SK-N-SH treated with all-trans-retinoic acid at 6 μM for 48 hours (cell line): Measurements from ENCODE around the gene CANT1.

Experiments
- ARNTL ChIP-seq: fragments of 450-650 bp; formaldehyde crosslinking; IDR thresholded peaks from 2 replicates; pipeline ENCODE4 v1.5.0; 2020; ENCODE audit warnings: low read depth, mild to moderate bottlenecking, moderate library complexity, borderline replicate concordance
- BACH2 ChIP-seq: fragments of 250-450 bp; sonication (Bioruptor Pico); IDR thresholded peaks from 2 replicates; pipeline ENCODE4 v1.9.0; 2021; ENCODE audit warnings: mild to moderate bottlenecking, borderline replicate concordance
- TCF4 ChIP-seq: fragments of 250-450 bp; sonication (Bioruptor Pico); IDR thresholded peaks from 2 replicates; pipeline ENCODE4 v1.8.0; 2021; ENCODE audit warnings: mild to moderate bottlenecking, moderate library complexity, borderline replicate concordance
- ZC3H10 ChIP-seq: fragments of 250-450 bp; sonication (Bioruptor Pico); IDR thresholded peaks from 2 replicates; pipeline ENCODE4 v1.5.1; 2021; ENCODE audit warnings: mild to moderate bottlenecking, moderate library complexity
- ZNF565 ChIP-seq: fragments of 450-650 bp; formaldehyde crosslinking; conservative IDR thresholded peaks from 2 replicates; pipeline ENCODE4 v1.5.0; 2020; ENCODE audit warnings: low read depth, mild to moderate bottlenecking, moderate library complexity
- TF ChIP-seq, protein P1 (sequence below): fragments of 250-450 bp; sonication (Bioruptor Pico); IDR thresholded peaks from 2 replicates; pipeline ENCODE4 v1.5.1; 2020; ENCODE audit warnings: low read depth, mild to moderate bottlenecking, moderate library complexity

DNA sequence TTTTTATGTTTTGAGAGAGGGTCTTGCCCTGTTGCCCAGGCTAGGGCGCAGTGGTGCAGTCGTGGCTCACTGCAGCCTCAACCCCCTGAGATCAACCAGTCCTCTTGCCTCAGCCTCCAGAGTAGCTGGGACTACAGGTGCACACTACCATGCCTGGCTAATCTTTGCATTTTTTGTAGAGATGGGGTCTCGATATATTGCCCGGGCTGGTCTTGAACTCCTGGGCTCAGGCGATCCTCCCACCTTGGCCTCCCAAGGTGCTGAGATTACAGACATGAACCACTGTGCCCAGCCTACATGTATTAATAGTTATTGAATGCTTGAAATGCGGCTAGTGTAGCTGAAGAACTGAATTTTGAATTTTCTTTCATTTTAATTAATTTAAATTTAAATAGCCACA is 26.6 kb upstream of the CANT1 start:
- TF ChIP-seq TCF4 (CRISPR knock-in tag) = no peak
- TF ChIP-seq, protein P1, sequence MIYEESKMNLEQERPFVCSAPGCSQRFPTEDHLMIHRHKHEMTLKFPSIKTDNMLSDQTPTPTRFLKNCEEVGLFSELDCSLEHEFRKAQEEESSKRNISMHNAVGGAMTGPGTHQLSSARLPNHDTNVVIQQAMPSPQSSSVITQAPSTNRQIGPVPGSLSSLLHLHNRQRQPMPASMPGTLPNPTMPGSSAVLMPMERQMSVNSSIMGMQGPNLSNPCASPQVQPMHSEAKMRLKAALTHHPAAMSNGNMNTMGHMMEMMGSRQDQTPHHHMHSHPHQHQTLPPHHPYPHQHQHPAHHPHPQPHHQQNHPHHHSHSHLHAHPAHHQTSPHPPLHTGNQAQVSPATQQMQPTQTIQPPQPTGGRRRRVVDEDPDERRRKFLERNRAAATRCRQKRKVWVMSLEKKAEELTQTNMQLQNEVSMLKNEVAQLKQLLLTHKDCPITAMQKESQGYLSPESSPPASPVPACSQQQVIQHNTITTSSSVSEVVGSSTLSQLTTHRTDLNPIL = no peak
- no peak for TF ChIP-seq ZC3H10 (CRISPR knock-in tag)
- no peak for TF ChIP-seq ZNF565 (CRISPR knock-in tag)
- no peak for TF ChIP-seq ARNTL (CRISPR knock-in tag)
- TF ChIP-seq BACH2 (CRISPR knock-in tag) = no peak
